ENCODE results near the gene NPIPB6.

The NPIPB6 gene

GRCh38 chr16:28297784-28298510, 65.4 kb downstream of the NPIPB6 start:
- no peak for DNase-seq

GRCh38 chr16:28297308-28297707, 66.0 kb downstream of the NPIPB6 start:
- no peak for DNase-seq

DNA sequence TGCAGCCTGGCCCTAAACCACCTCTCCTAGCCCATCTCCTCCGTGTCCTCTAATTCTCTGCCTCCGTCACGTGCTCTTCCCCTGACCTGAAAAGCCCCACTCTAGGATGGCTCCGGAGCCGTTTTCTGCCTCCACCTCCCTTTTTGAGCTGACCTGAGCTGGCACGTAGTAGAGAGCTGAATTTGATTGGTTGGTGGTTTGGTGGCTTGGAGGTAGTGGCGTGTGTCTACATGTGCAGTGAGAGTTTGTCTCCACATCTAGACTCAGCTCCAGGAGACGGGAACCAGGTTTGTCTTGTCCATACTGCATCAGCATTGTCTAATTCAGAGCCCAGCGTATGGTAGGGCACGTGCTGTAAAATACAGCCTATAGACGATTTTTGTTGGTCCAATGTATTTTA, 68.0 kb downstream of the NPIPB6 start:
- DNase-seq: no peak

GRCh38 chr16:28294201-28294600, 69.1 kb downstream of the NPIPB6 start:
- no peak for DNase-seq

DNA sequence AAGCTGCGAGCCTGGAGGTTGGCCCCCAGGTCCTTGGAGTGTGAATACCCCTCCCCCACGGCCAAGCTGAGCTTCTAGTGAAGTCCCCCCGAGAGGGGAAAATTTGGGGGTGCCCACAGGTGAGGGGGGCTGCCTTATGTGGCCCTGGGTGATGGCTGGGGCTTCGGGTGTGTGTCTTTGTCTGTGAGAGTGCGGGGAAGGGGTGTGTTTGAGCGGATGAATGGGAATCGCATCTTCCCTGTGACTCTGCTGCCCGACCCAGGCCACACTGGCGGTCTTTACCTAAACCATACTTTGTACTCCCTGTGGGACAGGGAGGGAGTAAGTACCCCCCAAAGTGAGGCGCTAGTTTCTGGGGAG, 69.7 kb downstream of the NPIPB6 start:
- DNase-seq: no peak

DNA sequence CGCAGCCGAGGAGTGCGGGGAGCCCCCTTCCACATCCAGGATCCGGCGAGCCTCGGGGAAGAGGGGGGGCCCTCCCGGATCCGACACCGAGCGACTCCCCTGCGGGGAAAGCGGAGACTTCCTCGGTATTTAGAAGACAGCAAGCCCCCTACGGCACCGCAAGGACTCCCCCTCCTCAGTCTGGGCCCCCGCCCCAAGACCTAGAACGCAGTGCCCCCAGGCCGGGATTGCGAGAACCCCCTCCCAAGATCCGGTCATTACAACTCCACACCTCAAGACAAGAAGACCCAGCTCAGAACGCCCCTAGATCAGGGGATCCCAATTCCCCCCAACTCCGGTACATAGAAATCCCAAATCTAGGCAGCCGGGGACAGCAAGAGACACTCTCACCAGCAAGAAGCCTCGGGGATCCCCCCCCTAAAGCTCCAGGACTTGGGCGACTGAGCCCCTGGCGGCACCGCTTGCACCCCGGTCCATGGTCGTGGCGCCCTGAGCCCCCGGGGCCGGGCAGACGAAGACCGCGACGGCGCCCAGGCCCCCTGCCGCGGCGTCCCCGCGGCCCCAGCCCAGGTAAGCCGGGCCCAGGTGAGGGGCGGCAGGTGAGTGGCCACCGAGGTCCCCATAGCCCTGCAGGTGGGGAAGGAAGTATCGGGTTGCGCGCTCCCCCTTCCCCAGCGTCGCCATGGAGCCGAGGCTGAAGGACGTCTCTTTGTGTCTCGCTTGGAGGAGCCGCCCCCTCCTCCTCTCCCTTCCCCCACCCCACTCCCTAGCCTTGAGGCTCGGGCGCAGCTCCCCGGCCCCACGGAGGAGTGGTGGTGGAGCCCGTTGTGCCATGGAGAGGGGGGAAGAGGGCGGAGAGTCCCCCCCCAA, 70.3 kb downstream of the NPIPB6 start:
- no peak for DNase-seq

Measured in inflammatory macrophage (primary cell).